Thoracic aorta (tissue), 2 donors: Measurements from ENCODE around the gene RAB38. TPM values are rescaled to one million over a fixed set of nuclear protein-coding genes. Genes with fewer than 3 reads are reported as not detected.
A peak's percentile ranks its signal among the peaks of the same experiment; 100 is the strongest.

Source experiments
- ATAC-seq: fragments of 150-250 bp; one replicate; pipeline ENCODE4 v1.8.0; 2017; ENCODE audit warnings: low read depth; ENCODE audit not compliant: insufficient number of reproducible peaks, low FRiP score
- DNase-seq: peaks from one replicate; pipeline ENCODE4 v3.0.0-alpha.2; 2020; ENCODE audit warnings: low spot score
- H3K27ac ChIP-seq, 2 donors: fragments of 200-600 bp; sonication (generic); 1 replicate in 1 of 2; 2 replicates in 1 of 2; pipeline ENCODE4 v1.5.1; 2016; ENCODE audit warnings: mild to moderate bottlenecking in 2 of 2, moderate library complexity in 2 of 2
- H3K27me3 ChIP-seq: fragments of 200-600 bp; sonication (generic); replicated peaks from 2 replicates; pipeline ENCODE4 v1.6.0; 2016; ENCODE audit warnings: mild to moderate bottlenecking; ENCODE audit not compliant: insufficient read depth
- H3K36me3 ChIP-seq: fragments of 200-600 bp; sonication (generic); one replicate; pipeline ENCODE4 v1.5.1; 2016
- H3K4me1 ChIP-seq, 2 donors: fragments of 200-600 bp; sonication (generic); 1 replicate in 1 of 2; 2 replicates in 1 of 2; pipeline versions ENCODE4 v1.5.1 to v1.6.0; 2016; ENCODE audit warnings: low read depth in 2 of 2, mild to moderate bottlenecking in 1 of 2; ENCODE audit not compliant: control insufficient read depth in 1 of 2
- H3K4me3 ChIP-seq: fragments of 200-600 bp; sonication (generic); 2 replicates; pipeline ENCODE4 v1.5.1; 2016; ENCODE audit warnings: mild to moderate bottlenecking
- H3K9me3 ChIP-seq: fragments of 200-600 bp; sonication (generic); 2 replicates; pipeline ENCODE4 v1.5.1; 2016
- total RNA-seq, 2 donors: library from RNA; depleted of rRNA; stranded (reverse); fragments of >200 nt; gene quantifications; one replicate each; pipeline versions ENCODE4 v1.1.0 to v1.2.3, GENCODE V29; 2016
- TF ChIP-seq, protein P1 (sequence below): fragments of 200-600 bp; sonication (generic); IDR thresholded peaks from one replicate; pipeline ENCODE4 v1.5.1; 2019; ENCODE audit warnings: antibody characterized with exemption

RAB38 gene
- 1 to 10 TPM in 1 of 2 donors, under 1 TPM in 1; 0.56 to 2.3 TPM for total RNA-seq

DNA sequence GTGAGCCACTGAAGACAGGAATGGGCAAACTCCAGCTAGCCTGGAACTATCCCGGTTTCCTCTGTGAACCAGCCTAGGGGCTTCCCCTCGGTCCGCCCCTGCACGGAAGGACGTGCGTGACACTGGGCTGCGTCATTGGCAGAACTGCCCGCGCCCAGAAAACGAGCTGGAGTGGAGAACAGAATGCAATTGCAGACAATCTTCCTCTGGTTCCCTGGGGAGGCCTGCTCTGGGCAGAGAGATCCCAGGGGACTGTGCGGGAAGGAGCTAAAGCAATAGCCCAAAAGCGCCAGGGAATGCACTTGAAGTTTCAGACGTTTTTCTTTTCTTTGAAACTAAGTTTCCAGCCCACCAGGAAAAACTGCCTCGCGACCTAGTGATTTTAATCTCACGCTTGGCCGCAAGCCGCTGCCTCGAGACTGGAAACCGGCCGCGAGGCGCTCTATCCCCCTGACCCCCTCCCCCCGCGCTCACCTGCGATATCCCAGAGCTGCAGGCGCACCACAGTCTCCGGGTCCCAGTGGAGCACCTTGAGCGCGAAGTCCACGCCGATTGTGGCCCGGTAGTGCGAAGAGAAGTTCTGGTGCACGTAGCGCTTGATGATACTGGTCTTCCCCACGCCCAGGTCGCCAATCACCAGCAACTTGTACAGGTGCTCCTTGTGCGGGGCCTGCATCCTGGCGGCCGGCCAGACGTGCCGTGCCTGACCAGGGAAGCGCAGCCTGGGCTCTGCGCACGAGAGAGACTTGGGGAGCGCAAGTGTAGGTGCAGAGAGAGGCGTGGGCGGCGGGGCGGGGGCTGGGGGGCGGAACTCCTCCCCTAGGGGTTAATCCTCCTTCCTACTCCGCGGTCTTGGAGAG lies at the start of gene RAB38:
Gene RAB38, minus strand, starts transcription at position 735 of the 860 bp plus-strand sequence. Its CDS starts 59 bp downstream, at position 676.
- peak within 1 kb of the TSS; percentile 87 for H3K4me3 ChIP-seq
- no peaks in the 10 kb centered on the region for H3K27me3 ChIP-seq
- H3K27ac ChIP-seq: peak within 1 kb of the TSS; percentile 5 to 27
- H3K9me3 ChIP-seq: no peaks in the 10 kb centered on the region
- DNase-seq (peak; percentile 15), ATAC-seq (peak; percentile 47)
- H3K4me1 ChIP-seq: peaks cover 0 to 16% of the 10 kb centered on the region in 2 donors
- TF ChIP-seq, protein P1, sequence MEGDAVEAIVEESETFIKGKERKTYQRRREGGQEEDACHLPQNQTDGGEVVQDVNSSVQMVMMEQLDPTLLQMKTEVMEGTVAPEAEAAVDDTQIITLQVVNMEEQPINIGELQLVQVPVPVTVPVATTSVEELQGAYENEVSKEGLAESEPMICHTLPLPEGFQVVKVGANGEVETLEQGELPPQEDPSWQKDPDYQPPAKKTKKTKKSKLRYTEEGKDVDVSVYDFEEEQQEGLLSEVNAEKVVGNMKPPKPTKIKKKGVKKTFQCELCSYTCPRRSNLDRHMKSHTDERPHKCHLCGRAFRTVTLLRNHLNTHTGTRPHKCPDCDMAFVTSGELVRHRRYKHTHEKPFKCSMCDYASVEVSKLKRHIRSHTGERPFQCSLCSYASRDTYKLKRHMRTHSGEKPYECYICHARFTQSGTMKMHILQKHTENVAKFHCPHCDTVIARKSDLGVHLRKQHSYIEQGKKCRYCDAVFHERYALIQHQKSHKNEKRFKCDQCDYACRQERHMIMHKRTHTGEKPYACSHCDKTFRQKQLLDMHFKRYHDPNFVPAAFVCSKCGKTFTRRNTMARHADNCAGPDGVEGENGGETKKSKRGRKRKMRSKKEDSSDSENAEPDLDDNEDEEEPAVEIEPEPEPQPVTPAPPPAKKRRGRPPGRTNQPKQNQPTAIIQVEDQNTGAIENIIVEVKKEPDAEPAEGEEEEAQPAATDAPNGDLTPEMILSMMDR: no peak
- no peaks in the 10 kb centered on the region for H3K36me3 ChIP-seq

DNA sequence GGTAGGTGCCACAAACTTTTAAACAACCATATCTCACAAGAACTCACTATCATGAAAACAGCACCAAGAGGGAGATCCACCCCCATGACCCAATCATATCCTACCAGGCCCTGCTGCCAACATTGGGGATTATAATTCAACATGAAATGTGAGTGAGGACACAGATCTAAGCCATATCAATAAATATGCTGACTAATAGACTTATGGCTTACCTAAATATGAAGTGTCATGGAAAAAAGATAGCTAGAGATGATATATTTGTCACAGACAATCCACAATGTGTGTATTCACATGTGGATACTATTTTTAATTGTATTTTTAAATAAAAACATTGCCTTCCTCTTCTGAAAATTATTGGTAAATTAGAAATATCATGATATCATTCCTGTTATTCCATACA lies 38.2 kb upstream of the RAB38 start:
- ATAC-seq (no peak), DNase-seq (no peak)
- no peaks in the 10 kb centered on the region for H3K4me1 ChIP-seq
- no peaks in the 10 kb centered on the region for H3K27me3 ChIP-seq
- no peaks in the 10 kb centered on the region for H3K9me3 ChIP-seq
- no peak overlapping the region for H3K4me3 ChIP-seq
- TF ChIP-seq, protein P1: no peak
- no peaks in the 10 kb centered on the region for H3K36me3 ChIP-seq
- H3K27ac ChIP-seq: no peak overlapping the region

DNA sequence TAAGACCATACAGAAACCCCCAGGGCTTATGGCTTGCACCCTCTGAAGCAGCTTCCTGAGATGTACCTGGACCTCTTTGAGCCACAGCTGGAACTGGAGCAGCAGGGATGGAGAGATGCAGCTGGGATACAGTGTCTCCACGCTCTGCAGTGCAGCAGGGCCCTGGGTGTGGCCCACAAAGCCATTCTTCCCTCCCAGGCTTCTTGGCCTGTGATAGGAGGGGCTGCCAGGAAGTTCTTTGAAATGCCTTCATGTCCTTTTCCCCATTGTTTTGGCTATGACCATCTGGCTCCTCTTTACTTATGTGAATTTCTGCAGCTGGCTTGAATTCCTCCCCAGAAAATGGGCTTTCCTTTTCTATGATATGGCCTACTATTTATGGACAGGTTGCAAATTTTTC lies 37.1 kb upstream of the RAB38 start:
- H3K27ac ChIP-seq: no peak overlapping the region
- no peaks in the 10 kb centered on the region for H3K9me3 ChIP-seq
- H3K36me3 ChIP-seq: no peaks in the 10 kb centered on the region
- H3K4me1 ChIP-seq: no peaks in the 10 kb centered on the region
- no peak for ATAC-seq
- TF ChIP-seq, protein P1: no peak
- DNase-seq: no peak
- H3K27me3 ChIP-seq: no peaks in the 10 kb centered on the region
- no peak overlapping the region for H3K4me3 ChIP-seq

DNA sequence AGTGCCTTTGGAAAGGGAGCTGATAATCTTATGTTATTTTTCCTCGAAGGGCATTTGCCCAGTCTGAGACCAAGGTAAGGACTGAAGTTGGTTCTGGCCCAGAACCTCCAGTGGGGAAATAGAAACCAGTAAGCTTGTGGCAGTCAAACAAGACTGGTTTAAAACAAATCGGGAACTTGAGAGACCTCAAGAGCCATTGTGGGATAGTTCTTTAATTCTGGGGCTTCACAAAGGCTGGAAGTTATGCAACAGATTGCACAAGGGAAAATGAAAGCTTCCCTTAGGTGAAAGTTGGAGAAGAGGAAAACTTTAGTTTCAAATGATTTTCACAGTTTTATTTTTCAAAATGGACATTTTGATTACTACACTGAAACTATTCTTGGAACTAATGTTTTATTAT lies 33.5 kb upstream of the RAB38 start:
- DNase-seq (no peak), ATAC-seq (no peak)
- Histone ChIP-seq H3K27me3 (no peaks in the 10 kb centered on the region), H3K36me3 (no peaks in the 10 kb centered on the region), H3K27ac (no peak overlapping the region), H3K4me3 (no peak overlapping the region), H3K4me1 (no peaks in the 10 kb centered on the region), H3K9me3 (no peaks in the 10 kb centered on the region)
- TF ChIP-seq, protein P1: no peak

DNA sequence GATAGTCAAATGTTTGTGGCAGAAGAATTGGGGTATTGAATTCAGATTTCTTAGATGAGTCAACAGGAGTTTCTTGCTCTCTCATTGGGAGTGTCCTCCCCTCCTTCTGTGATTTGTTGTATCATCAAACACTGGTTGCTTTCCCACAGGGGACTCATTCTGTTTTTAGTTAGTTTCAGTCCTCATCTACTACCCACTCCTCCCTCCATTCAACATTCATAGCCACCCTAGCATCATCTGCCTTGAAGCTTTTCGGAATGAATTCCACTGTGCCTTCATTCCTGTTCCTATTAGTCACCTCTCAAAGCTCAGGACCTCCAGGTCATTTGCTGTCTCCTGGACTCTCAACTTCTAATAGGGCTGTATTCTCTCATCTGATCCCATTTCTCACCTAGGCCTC lies 31.5 kb upstream of the RAB38 start:
- ATAC-seq: no peak
- TF ChIP-seq, protein P1: no peak

More for the DNA sequence above, 31.5 kb upstream of the RAB38 start:
- Histone ChIP-seq H3K4me1 (no peaks in the 10 kb centered on the region), H3K36me3 (no peaks in the 10 kb centered on the region), H3K4me3 (no peak overlapping the region), H3K27me3 (no peaks in the 10 kb centered on the region), H3K27ac (no peak overlapping the region), H3K9me3 (no peaks in the 10 kb centered on the region)
- DNase-seq: no peak
